GM12891 (cell line): ENCODE results near the gene SERHL2.

Experiments used
- POLR2A ChIP-seq: IDR thresholded peaks from 2 replicates; pipeline ENCODE4 v1.6.1; 2011; ENCODE audit warnings: low read depth, low read length, control low read depth
- POLR2AphosphoS5 ChIP-seq: IDR thresholded peaks from 2 replicates; pipeline ENCODE4 v1.6.1; 2011; ENCODE audit warnings: low read depth, low read length, control low read depth
- SPI1 ChIP-seq: IDR thresholded peaks from 2 replicates; pipeline ENCODE4 v1.6.1; 2011; ENCODE audit warnings: low read depth, low read length, control low read depth

DNA sequence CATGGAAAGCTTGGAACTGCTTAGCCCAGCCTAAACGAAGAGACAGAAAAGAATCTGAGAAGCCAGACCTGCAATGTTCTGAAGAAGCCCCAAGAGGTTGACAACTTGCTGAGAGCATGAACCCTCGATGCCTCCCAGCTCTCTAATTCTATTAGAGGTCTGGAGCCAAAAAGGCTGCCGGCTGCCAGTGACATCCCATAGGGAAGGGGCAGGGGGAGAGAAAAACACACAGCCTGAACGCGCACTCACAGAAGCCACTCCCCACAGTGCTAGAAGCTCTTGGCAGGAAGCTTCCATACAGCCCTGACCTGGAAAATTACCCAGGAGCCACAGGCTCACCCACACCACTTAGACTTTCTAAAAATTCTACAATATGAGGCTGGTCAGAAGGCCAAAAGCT, 42.6 kb downstream of the SERHL2 start:
- no peak for TF ChIP-seq POLR2AphosphoS5
- no peak for TF ChIP-seq SPI1
- TF ChIP-seq POLR2A = no peak
